ENCODE results near the gene SLC13A1. TPM values are rescaled to one million over a fixed set of nuclear protein-coding genes. Genes with fewer than 3 reads are reported as not detected.

SLC13A1 gene
- total RNA-seq, 2 experiments from 2014 or later: not detected

DNA sequence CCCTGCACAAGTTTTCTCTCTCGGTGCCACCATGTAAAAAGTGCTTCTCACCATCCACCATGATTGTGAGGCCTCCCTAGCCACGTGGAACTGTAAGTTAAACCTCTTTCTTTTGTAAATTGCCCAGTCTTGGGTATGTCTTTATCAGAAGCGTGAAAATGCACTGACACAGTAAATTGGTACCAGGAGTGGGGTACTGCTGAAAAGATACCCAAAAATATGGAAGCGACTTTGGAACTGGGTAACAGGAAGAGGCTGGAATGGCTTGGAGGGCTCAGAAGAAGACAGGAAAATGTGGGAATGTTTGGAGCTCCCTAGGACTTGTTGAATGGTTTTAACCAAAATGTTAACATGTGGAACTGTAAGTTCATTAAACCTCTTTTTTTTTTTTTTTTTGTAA, 15.6 kb upstream of the SLC13A1 start:
- Mint-ChIP-seq H3K27ac (no peak overlapping the region), H3K4me3 (no peak overlapping the region), H3K27me3 (no peaks in the 10 kb centered on the region), H3K4me1 (ENCODE audit: low read depth) (no peaks in the 10 kb centered on the region), H3K36me3 (no peaks in the 10 kb centered on the region), H3K9me3 (peaks cover 20% of the 10 kb centered on the region)
- ChIA-PET POLR2A (no interaction called here), CTCF (no interaction called here)
- intact Hi-C loops (cut with micrococcal nuclease): no loop called here
- no peak for DNase-seq

DNA sequence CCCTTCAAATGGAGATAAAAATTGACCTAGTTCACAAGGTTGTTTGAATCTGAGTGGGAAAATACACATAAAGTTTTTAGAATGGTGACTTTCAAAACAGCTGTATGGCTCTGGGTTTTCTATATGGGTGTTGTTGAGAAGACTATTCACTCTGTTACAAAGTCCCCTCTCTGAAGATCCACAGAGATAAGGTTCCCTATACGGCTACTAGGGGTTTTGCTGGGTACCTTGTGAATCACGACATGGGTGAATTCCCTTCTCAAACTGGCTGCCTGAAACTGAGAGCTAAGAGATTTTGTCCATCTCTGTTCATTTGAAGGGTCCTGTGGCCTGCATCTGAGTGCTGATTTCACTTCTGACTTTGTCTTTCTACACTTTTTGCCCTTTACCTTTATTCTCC, 11.8 kb upstream of the SLC13A1 start:
- Mint-ChIP-seq H3K27me3 (no peaks in the 10 kb centered on the region), H3K27ac (no peak overlapping the region), H3K36me3 (no peaks in the 10 kb centered on the region), H3K9me3 (peaks cover 16% of the 10 kb centered on the region), H3K4me3 (no peak overlapping the region), H3K4me1 (ENCODE audit: low read depth) (no peaks in the 10 kb centered on the region)
- intact Hi-C loops (cut with micrococcal nuclease): no loop called here
- no peak for DNase-seq
- ChIA-PET POLR2A (no interaction called here), CTCF (no interaction called here)

GRCh38 chr7:123210986-123211385, 11.2 kb upstream of the SLC13A1 start:
- Mint-ChIP-seq H3K27ac (no peak overlapping the region), H3K9me3 (peaks cover 16% of the 10 kb centered on the region), H3K4me3 (no peak overlapping the region), H3K4me1 (ENCODE audit: low read depth) (no peaks in the 10 kb centered on the region), H3K36me3 (no peaks in the 10 kb centered on the region), H3K27me3 (no peaks in the 10 kb centered on the region)
- no peak for DNase-seq
- CTCF ChIA-PET: no interaction called here
- POLR2A ChIA-PET: no interaction called here
- intact Hi-C loops (cut with micrococcal nuclease): no loop called here

DNA sequence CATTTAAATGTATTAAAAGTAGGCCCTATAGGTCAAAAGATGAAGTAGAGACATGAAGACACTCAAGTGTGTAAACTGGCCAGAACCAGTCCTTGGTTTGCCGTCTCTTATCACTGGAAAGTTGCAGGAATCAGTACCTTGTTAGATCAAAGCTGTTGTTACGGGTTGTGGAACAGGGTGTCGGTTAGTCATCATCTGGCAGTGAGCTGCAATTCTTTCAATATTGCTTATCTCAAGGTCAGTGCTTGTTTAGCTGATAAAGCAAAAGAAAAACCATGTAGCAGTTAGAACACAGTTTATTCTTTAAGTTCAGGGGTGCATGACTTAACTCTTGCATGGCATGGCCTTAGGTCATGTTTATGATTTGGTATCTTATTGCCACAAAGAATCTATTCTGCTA, 10.0 kb upstream of the SLC13A1 start:
- intact Hi-C loops (cut with micrococcal nuclease): no loop called here
- ChIA-PET POLR2A (no interaction called here), CTCF (no interaction called here)
- Mint-ChIP-seq H3K9me3 (peaks cover 8% of the 10 kb centered on the region), H3K27ac (no peak overlapping the region), H3K36me3 (no peaks in the 10 kb centered on the region), H3K4me3 (no peak overlapping the region), H3K27me3 (no peaks in the 10 kb centered on the region), H3K4me1 (ENCODE audit: low read depth) (no peaks in the 10 kb centered on the region)
- DNase-seq: no peak

- Mint-ChIP-seq H3K9me3 (peaks cover 2% of the 10 kb centered on the region), H3K27ac (no peak overlapping the region), H3K36me3 (no peaks in the 10 kb centered on the region), H3K4me3 (no peak overlapping the region), H3K27me3 (no peaks in the 10 kb centered on the region), H3K4me1 (ENCODE audit: low read depth) (no peaks in the 10 kb centered on the region)
- intact Hi-C loops (cut with micrococcal nuclease): no loop called here
- CTCF ChIA-PET: no interaction called here
- no peak for DNase-seq
- POLR2A ChIA-PET: no interaction called here
Measured at GRCh38 chr7:123208793-123209192, 9.0 kb upstream of the SLC13A1 start.

GRCh38 chr7:123204206-123204835, 4.6 kb upstream of the SLC13A1 start:
- ChIA-PET POLR2A (no interaction called here), CTCF (no interaction called here)
- Mint-ChIP-seq H3K4me1 (ENCODE audit: low read depth) (no peaks in the 10 kb centered on the region), H3K36me3 (no peaks in the 10 kb centered on the region), H3K9me3 (peaks cover 3% of the 10 kb centered on the region), H3K27me3 (no peaks in the 10 kb centered on the region), H3K27ac (no peak overlapping the region), H3K4me3 (no peak overlapping the region)
- intact Hi-C loops (cut with micrococcal nuclease): no loop called here
- no peak for DNase-seq

DNA sequence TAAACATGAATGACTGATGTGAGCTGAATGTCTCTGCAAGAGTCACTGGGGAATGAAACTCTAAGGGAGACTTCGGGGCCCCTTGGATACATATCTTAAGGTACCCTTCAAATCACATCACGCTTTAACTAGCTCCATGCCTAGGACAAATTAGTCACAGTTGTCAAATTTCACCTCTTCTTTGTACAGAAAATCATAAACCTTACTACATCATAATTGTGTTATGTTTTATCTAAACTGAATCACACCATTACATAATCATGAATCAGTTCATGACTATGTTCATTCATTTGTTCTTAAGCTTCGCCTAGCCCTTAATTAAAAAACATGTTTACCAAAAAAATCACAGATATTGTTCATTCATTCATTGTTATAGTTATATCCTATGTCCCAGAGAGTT, 2.1 kb upstream of the SLC13A1 start:
- H3K4me1 Mint-ChIP-seq (ENCODE audit: low read depth): no peaks in the 10 kb centered on the region
- no peak overlapping the region for H3K27ac Mint-ChIP-seq
- H3K36me3 Mint-ChIP-seq: no peaks in the 10 kb centered on the region
- DNase-seq: no peak
- H3K4me3 Mint-ChIP-seq: no peak overlapping the region
- H3K27me3 Mint-ChIP-seq: no peaks in the 10 kb centered on the region
- peaks cover 3% of the 10 kb centered on the region for H3K9me3 Mint-ChIP-seq
- ChIA-PET POLR2A (no interaction called here), CTCF (no interaction called here)
- intact Hi-C loops (cut with micrococcal nuclease): no loop called here

DNA sequence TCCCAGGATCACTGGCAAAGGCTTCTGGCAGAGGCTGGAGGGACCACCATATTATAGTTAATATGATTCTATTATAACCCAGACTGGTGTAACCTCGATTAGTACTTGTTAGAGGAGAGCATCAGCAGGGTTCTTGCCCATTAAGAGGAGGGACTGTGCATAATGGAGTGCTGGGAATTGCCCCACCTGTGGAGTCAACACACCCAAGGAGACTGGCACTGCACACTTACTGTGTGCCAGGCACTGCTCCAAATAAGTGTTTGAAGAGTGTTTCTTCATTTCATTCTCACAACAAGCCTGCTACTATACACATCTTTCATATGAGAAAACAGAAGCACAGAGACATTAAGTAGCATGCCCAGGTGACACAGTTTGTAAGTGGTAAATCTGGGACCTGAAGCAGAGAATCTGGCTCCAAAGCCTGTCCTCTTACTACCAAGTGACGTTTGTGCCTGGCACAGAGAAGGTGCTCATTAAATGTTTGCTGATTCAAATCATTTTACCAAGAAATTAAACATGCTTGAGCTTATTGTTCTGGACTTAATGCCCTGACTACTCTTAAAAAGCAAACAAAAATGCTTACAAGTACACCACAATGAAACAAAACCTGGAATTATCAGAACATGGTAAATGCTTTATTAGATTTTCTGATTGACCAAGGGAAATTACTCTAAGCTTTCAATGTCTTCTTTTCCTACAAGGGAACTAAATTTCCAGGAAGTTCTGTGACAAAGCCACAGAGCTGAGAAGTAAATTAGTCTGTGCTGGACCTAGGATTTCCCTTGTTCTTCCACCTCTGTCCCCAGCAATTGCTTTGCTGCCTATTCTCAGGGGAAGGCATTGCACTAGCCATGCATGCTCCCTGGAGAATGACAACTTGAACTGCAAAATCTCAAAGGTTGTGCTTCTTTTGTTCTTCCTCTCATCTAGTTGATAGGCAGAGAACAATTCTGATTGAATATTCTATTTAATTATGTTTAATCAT, 809 bp downstream of the SLC13A1 start:
- DNase-seq: no peak
- peaks cover 3% of the 10 kb centered on the region for H3K9me3 Mint-ChIP-seq
- ChIA-PET POLR2A (no interaction called here), CTCF (no interaction called here)
- intact Hi-C loops (cut with micrococcal nuclease): no loop called here
- H3K27me3 Mint-ChIP-seq: no peaks in the 10 kb centered on the region
- H3K27ac Mint-ChIP-seq: no peak overlapping the region
- H3K4me1 Mint-ChIP-seq (ENCODE audit: low read depth): no peaks in the 10 kb centered on the region
- H3K36me3 Mint-ChIP-seq: no peaks in the 10 kb centered on the region
- no peak overlapping the region for H3K4me3 Mint-ChIP-seq

- ChIA-PET CTCF (no interaction called here), POLR2A (no interaction called here)
- H3K27ac Mint-ChIP-seq: no peak overlapping the region
- no peak overlapping the region for H3K4me3 Mint-ChIP-seq
- H3K36me3 Mint-ChIP-seq: no peaks in the 10 kb centered on the region
- H3K9me3 Mint-ChIP-seq: peaks cover 3% of the 10 kb centered on the region
- intact Hi-C loops (cut with micrococcal nuclease): no loop called here
- H3K27me3 Mint-ChIP-seq: no peaks in the 10 kb centered on the region
- H3K4me1 Mint-ChIP-seq (ENCODE audit: low read depth): no peaks in the 10 kb centered on the region
- no peak for DNase-seq
Measured at GRCh38 chr7:123198111-123198510, 1.7 kb downstream of the SLC13A1 start.

DNA sequence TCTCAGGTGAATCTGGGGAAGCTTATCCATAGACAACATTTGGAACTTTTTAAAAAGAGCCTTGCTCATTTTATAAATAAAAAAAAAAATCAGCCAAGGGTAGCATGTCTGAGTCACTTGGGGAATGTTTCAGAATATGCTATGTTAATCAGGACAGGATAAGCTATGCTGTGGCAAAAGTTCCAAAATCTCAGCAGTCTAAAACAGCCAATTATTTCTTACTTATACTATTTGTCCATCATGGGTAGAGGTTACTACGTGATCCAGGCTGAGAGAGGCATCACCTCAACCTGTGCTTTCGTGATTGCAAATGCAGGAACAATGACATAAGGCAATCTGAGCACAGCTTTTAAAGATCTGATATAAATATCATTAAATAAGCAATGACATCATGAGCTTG, 6.5 kb downstream of the SLC13A1 start:
- no peak overlapping the region for H3K4me3 Mint-ChIP-seq
- H3K36me3 Mint-ChIP-seq: no peaks in the 10 kb centered on the region
- no peaks in the 10 kb centered on the region for H3K9me3 Mint-ChIP-seq
- no peaks in the 10 kb centered on the region for H3K4me1 Mint-ChIP-seq (ENCODE audit: low read depth)
- H3K27ac Mint-ChIP-seq: no peak overlapping the region
- no peaks in the 10 kb centered on the region for H3K27me3 Mint-ChIP-seq
- POLR2A ChIA-PET: no interaction called here
- CTCF ChIA-PET: no interaction called here
- DNase-seq: no peak
- intact Hi-C loops (cut with micrococcal nuclease): no loop called here

DNA sequence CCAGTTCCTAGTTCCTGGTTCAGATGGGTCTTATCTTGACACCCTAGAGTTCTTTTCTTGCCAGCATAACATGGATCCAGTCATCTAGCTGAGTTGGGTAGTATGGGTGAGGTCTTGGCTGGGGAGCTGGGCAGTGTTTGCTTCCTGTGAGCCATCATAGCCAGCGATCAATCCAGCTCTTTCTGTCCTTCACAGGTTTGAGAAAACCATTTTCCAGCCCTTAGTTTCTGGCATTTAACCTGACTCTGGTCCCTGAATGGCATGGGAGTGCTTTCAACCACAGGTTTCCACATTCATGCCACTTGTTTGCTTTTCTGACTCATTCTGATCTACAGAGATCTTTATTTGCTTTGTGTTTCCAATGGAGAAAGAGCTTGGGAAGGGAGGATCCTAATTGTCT, 8.6 kb downstream of the SLC13A1 start:
- Mint-ChIP-seq H3K36me3 (no peaks in the 10 kb centered on the region), H3K9me3 (no peaks in the 10 kb centered on the region), H3K4me3 (no peak overlapping the region), H3K27me3 (no peaks in the 10 kb centered on the region), H3K27ac (no peak overlapping the region), H3K4me1 (ENCODE audit: low read depth) (no peaks in the 10 kb centered on the region)
- POLR2A ChIA-PET: no interaction called here
- DNase-seq: no peak
- CTCF ChIA-PET: no interaction called here
- intact Hi-C loops (cut with micrococcal nuclease): no loop called here

- H3K9me3 Mint-ChIP-seq: peaks cover 2% of the 10 kb centered on the region
- intact Hi-C loops (cut with micrococcal nuclease): no loop called here
- no peak overlapping the region for H3K27ac Mint-ChIP-seq
- DNase-seq: peak; percentile 28
- no peaks in the 10 kb centered on the region for H3K27me3 Mint-ChIP-seq
- no peaks in the 10 kb centered on the region for H3K36me3 Mint-ChIP-seq
- H3K4me1 Mint-ChIP-seq (ENCODE audit: low read depth): no peaks in the 10 kb centered on the region
- ChIA-PET POLR2A (no interaction called here), CTCF (no interaction called here)
- H3K4me3 Mint-ChIP-seq: no peak overlapping the region
Measured at GRCh38 chr7:123190109-123190831, 9.5 kb downstream of the SLC13A1 start.

DNA sequence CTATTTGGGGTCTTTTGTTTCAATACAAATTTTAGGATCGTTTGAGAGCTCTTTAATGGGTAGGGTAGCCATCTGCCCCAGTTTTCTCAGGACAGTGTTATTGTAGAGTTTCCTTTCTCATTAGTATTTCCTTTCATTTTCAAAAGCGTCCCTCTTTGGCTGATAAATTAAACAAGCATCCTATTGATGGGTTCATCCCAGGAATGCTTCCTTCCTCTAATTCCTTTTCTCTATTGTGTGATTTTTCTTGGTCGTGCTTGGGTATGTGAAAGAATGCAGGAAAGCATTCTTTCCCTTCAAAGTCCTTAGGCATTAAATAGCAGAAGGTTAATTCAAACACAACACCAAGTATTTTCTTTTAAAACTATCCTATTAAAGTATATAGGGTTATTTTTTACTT, 14.0 kb downstream of the SLC13A1 start:
- intact Hi-C loops (cut with micrococcal nuclease): no loop called here
- ChIA-PET POLR2A (no interaction called here), CTCF (no interaction called here)
- no peak overlapping the region for H3K4me3 Mint-ChIP-seq
- no peaks in the 10 kb centered on the region for H3K4me1 Mint-ChIP-seq (ENCODE audit: low read depth)
- H3K27me3 Mint-ChIP-seq: no peaks in the 10 kb centered on the region
- no peaks in the 10 kb centered on the region for H3K36me3 Mint-ChIP-seq
- no peak for DNase-seq
- peaks cover 5% of the 10 kb centered on the region for H3K9me3 Mint-ChIP-seq
- H3K27ac Mint-ChIP-seq: no peak overlapping the region

Measured in activated CD4-positive, alpha-beta memory T cell treated with anti-CD3 and anti-CD28 coated beads for 36 hours (primary cell).